Activated CD4-positive, CD25-positive, alpha-beta regulatory T cell (primary cell): Measurements from ENCODE around the gene MXD3.
A peak's percentile ranks its signal among the peaks of the same experiment; 100 is the strongest.

Source experiments
- DNase-seq, 4 experiments: peaks; one replicate each; lab custom pipeline; 2025; lab: John Stamatoyannopoulos, UW

The MXD3 gene

GRCh38 chr5:177303121-177303924 is 8.4 kb downstream of the MXD3 start, which contains the start of the genes PRELID1 and RAB24:
PRELID1 (plus strand) TSS chr5:177303799; CDS start chr5:177303986, 187 bp downstream.
RAB24 (minus strand) TSS chr5:177303719; CDS start chr5:177303288, 431 bp downstream.
- peak; percentile 79 to 86 (median 81) for DNase-seq

- no peak for DNase-seq
Measured at GRCh38 chr5:177302354-177303110, 9.2 kb downstream of the MXD3 start.

GRCh38 chr5:177301503-177302165 is 10.1 kb downstream of the MXD3 start:
- no peak for DNase-seq

GRCh38 chr5:177300951-177301350 is 10.7 kb downstream of the MXD3 start:
- DNase-seq: no peak

GRCh38 chr5:177300236-177300880 is 11.3 kb downstream of the MXD3 start:
- DNase-seq: no peak

- DNase-seq: no peak
Measured at GRCh38 chr5:177299697-177300096, 12.0 kb downstream of the MXD3 start.

- DNase-seq: no peak
Measured at GRCh38 chr5:177297922-177298321, 13.8 kb downstream of the MXD3 start.

GRCh38 chr5:177296581-177296980 is 15.1 kb downstream of the MXD3 start:
- DNase-seq: no peak

GRCh38 chr5:177295924-177296323 is 15.8 kb downstream of the MXD3 start:
- no peak for DNase-seq

- DNase-seq: no peak
Measured at GRCh38 chr5:177294632-177295031, 17.1 kb downstream of the MXD3 start.

- DNase-seq: no peak
Measured at GRCh38 chr5:177293819-177294581, 17.7 kb downstream of the MXD3 start.

GRCh38 chr5:177291735-177292134 is 20.0 kb downstream of the MXD3 start:
- no peak for DNase-seq

- no peak for DNase-seq
Measured at GRCh38 chr5:177290816-177291596, 20.7 kb downstream of the MXD3 start.

- no peak for DNase-seq
Measured at GRCh38 chr5:177288191-177288590, 23.5 kb downstream of the MXD3 start.

- DNase-seq: no peak
Measured at GRCh38 chr5:177276886-177277285, 34.8 kb downstream of the MXD3 start.

GRCh38 chr5:177275883-177276282 is 35.8 kb downstream of the MXD3 start:
- DNase-seq: no peak

GRCh38 chr5:177271113-177271512 is 40.6 kb downstream of the MXD3 start:
- DNase-seq: no peak

GRCh38 chr5:177270653-177271052 is 41.0 kb downstream of the MXD3 start:
- no peak for DNase-seq

GRCh38 chr5:177269976-177270375 is 41.7 kb downstream of the MXD3 start:
- DNase-seq: no peak

- DNase-seq: no peak
Measured at GRCh38 chr5:177269232-177269895, 42.3 kb downstream of the MXD3 start.
